Thoracic aorta (tissue), 2 donors: ENCODE measurements around the gene GATA2. TPM values are rescaled to one million over a fixed set of nuclear protein-coding genes. Genes with fewer than 3 reads are reported as not detected.

Experiments used
- ATAC-seq: fragments of 150-250 bp; one replicate; pipeline ENCODE4 v1.8.0; 2017; ENCODE audit warnings: low read depth; ENCODE audit not compliant: insufficient number of reproducible peaks, low FRiP score
- DNase-seq: peaks from one replicate; pipeline ENCODE4 v3.0.0-alpha.2; 2020; ENCODE audit warnings: low spot score
- H3K27ac ChIP-seq, 2 donors: fragments of 200-600 bp; sonication (generic); 1 replicate in 1 of 2; 2 replicates in 1 of 2; pipeline ENCODE4 v1.5.1; 2016; ENCODE audit warnings: mild to moderate bottlenecking in 2 of 2, moderate library complexity in 2 of 2
- H3K27me3 ChIP-seq: fragments of 200-600 bp; sonication (generic); replicated peaks from 2 replicates; pipeline ENCODE4 v1.6.0; 2016; ENCODE audit warnings: mild to moderate bottlenecking; ENCODE audit not compliant: insufficient read depth
- H3K36me3 ChIP-seq: fragments of 200-600 bp; sonication (generic); one replicate; pipeline ENCODE4 v1.5.1; 2016
- H3K4me1 ChIP-seq, 2 donors: fragments of 200-600 bp; sonication (generic); 1 replicate in 1 of 2; 2 replicates in 1 of 2; pipeline versions ENCODE4 v1.5.1 to v1.6.0; 2016; ENCODE audit warnings: low read depth in 2 of 2, mild to moderate bottlenecking in 1 of 2; ENCODE audit not compliant: control insufficient read depth in 1 of 2
- H3K4me3 ChIP-seq: fragments of 200-600 bp; sonication (generic); 2 replicates; pipeline ENCODE4 v1.5.1; 2016; ENCODE audit warnings: mild to moderate bottlenecking
- H3K9me3 ChIP-seq: fragments of 200-600 bp; sonication (generic); 2 replicates; pipeline ENCODE4 v1.5.1; 2016
- CTCF ChIP-seq: fragments of 200-600 bp; sonication (generic); IDR thresholded peaks from one replicate; pipeline ENCODE4 v1.5.1; 2019; ENCODE audit warnings: antibody characterized with exemption
- total RNA-seq, 2 donors: library from RNA; depleted of rRNA; stranded (reverse); fragments of >200 nt; gene quantifications; one replicate each; pipeline versions ENCODE4 v1.1.0 to v1.2.3, GENCODE V29; 2016

Gene GATA2
- total RNA-seq, 2 donors from 2014 or later: 5.2 to 21.3 TPM

- DNase-seq (no peak), ATAC-seq (no peak)
- Histone ChIP-seq H3K9me3 (no peaks in the 10 kb centered on the region), H3K4me1 (peaks cover 38 to 70% of the 10 kb centered on the region in 2 donors), H3K4me3 (peak overlapping the region; percentile 80), H3K36me3 (no peaks in the 10 kb centered on the region), H3K27ac (peak overlapping the region in 1 of 2 donors; percentile 38), H3K27me3 (peaks cover 88% of the 10 kb centered on the region)
- no peak for TF ChIP-seq CTCF
These were observed 4.4 kb downstream of the GATA2 start for GRCh38 chr3:128488636-128488990.

GRCh38 chr3:128487813-128488635 is 5.0 kb downstream of the GATA2 start:
- no peaks in the 10 kb centered on the region for H3K9me3 ChIP-seq
- no peaks in the 10 kb centered on the region for H3K36me3 ChIP-seq
- H3K4me1 ChIP-seq: peaks cover 43 to 70% of the 10 kb centered on the region in 2 donors
- H3K4me3 ChIP-seq: peak overlapping the region; percentile 80
- peak; percentile 45 for DNase-seq
- TF ChIP-seq CTCF: no peak
- peak overlapping the region in 1 of 2 donors; percentile 38 for H3K27ac ChIP-seq
- H3K27me3 ChIP-seq: peaks cover 88% of the 10 kb centered on the region
- ATAC-seq: no peak

- peak overlapping the region; percentile 80 for H3K4me3 ChIP-seq
- ATAC-seq (no peak), DNase-seq (no peak)
- H3K27ac ChIP-seq: no peak overlapping the region
- H3K27me3 ChIP-seq: peaks cover 84% of the 10 kb centered on the region
- no peaks in the 10 kb centered on the region for H3K9me3 ChIP-seq
- no peak for TF ChIP-seq CTCF
- H3K36me3 ChIP-seq: no peaks in the 10 kb centered on the region
- peaks cover 43 to 67% of the 10 kb centered on the region in 2 donors for H3K4me1 ChIP-seq
These were observed 5.5 kb downstream of the GATA2 start for GRCh38 chr3:128487538-128487812.

- DNase-seq: no peak
- no peaks in the 10 kb centered on the region for H3K36me3 ChIP-seq
- no peak for TF ChIP-seq CTCF
- H3K4me1 ChIP-seq: peaks cover 39 to 65% of the 10 kb centered on the region in 2 donors
- peaks cover 79% of the 10 kb centered on the region for H3K27me3 ChIP-seq
- peak overlapping the region; percentile 80 for H3K4me3 ChIP-seq
- H3K27ac ChIP-seq: no peak overlapping the region
- H3K9me3 ChIP-seq: no peaks in the 10 kb centered on the region
- no peak for ATAC-seq
These were observed 6.1 kb downstream of the GATA2 start for GRCh38 chr3:128486681-128487537.

- DNase-seq (no peak), ATAC-seq (no peak)
- Histone ChIP-seq H3K36me3 (no peaks in the 10 kb centered on the region), H3K4me3 (peak overlapping the region; percentile 80), H3K27ac (peak overlapping the region in 1 of 2 donors; percentile 22), H3K9me3 (no peaks in the 10 kb centered on the region), H3K4me1 (peaks cover 39 to 64% of the 10 kb centered on the region in 2 donors), H3K27me3 (peaks cover 73% of the 10 kb centered on the region)
- no peak for TF ChIP-seq CTCF
These were observed 6.8 kb downstream of the GATA2 start for GRCh38 chr3:128486205-128486628.
